Skin of body (tissue), 1 donor: ENCODE results near the gene AKAP5. TPM values are rescaled to one million over a fixed set of nuclear protein-coding genes. Genes with fewer than 3 reads are reported as not detected.

Experiments
- total RNA-seq: library from RNA; depleted of rRNA; stranded (reverse); fragments of >200 nt; gene quantifications from one replicate; pipeline ENCODE4 v1.2.3, GENCODE V29; 2014

Gene AKAP5
- total RNA-seq, 1 donor from 2014 or later = 1.3 TPM

Other genes with a start within 250 kb of the AKAP5 start
- 1.5 TPM for gene ESR2, start 171.1 kb upstream of the AKAP5 start, total RNA-seq
- 41.2 TPM for gene MTHFD1, start 77.1 kb upstream of the AKAP5 start, total RNA-seq
- 8.8 TPM for gene ZBTB25, start 38.3 kb downstream of the AKAP5 start, total RNA-seq
- gene ZBTB1, start 39.3 kb downstream of the AKAP5 start, total RNA-seq = 58.3 TPM
- gene HSPA2, start 75.2 kb downstream of the AKAP5 start, total RNA-seq = 19.7 TPM
- 0.89 TPM for gene PPP1R36, start 84.5 kb downstream of the AKAP5 start, total RNA-seq
- gene PLEKHG3, start 238.9 kb downstream of the AKAP5 start, total RNA-seq = 39.6 TPM